Activated naive CD8-positive, alpha-beta T cell (primary cell): ENCODE measurements around the gene CMYA5.
"Not testable (repeated sequence)": the region's sequence is repeated elsewhere in the genome, so short reads cannot be mapped to it uniquely, and the experiment has no call there.

Experiments used
- H3K27ac Mint-ChIP-seq: one replicate; pipeline ENCODE4 v1.8.0; 2021; ENCODE audit warnings: mixed read lengths
- H3K27me3 Mint-ChIP-seq: one replicate; pipeline ENCODE4 v1.8.0; 2021; ENCODE audit warnings: mixed read lengths
- H3K36me3 Mint-ChIP-seq: one replicate; pipeline ENCODE4 v1.8.0; 2021; ENCODE audit warnings: mixed read lengths
- H3K4me1 Mint-ChIP-seq: one replicate; pipeline ENCODE4 v1.8.0; 2021; ENCODE audit warnings: low read depth, mixed read lengths
- H3K4me3 Mint-ChIP-seq: one replicate; pipeline ENCODE4 v1.8.0; 2021; ENCODE audit warnings: mild to moderate bottlenecking, mixed read lengths
- H3K9me3 Mint-ChIP-seq: one replicate; pipeline ENCODE4 v1.8.0; 2021; ENCODE audit warnings: low read depth, mixed read lengths

The CMYA5 gene

GRCh38 chr5:79753092-79753491, 63.5 kb downstream of the CMYA5 start:
- Mint-ChIP-seq H3K36me3 (no peaks in the 10 kb centered on the region), H3K27ac (no peak overlapping the region), H3K4me1 (peaks cover 11% of the 10 kb centered on the region), H3K4me3 (no peak overlapping the region), H3K9me3 (peaks cover 4% of the 10 kb centered on the region), H3K27me3 (peaks cover 4% of the 10 kb centered on the region)

GRCh38 chr5:79753877-79754645, 64.4 kb downstream of the CMYA5 start:
- peaks cover 4% of the 10 kb centered on the region for H3K27me3 Mint-ChIP-seq
- no peaks in the 10 kb centered on the region for H3K36me3 Mint-ChIP-seq
- no peak overlapping the region for H3K4me3 Mint-ChIP-seq
- peaks cover 4% of the 10 kb centered on the region for H3K9me3 Mint-ChIP-seq
- no peak overlapping the region for H3K27ac Mint-ChIP-seq
- H3K4me1 Mint-ChIP-seq: peaks cover 11% of the 10 kb centered on the region

GRCh38 chr5:79754865-79755555, 65.4 kb downstream of the CMYA5 start:
- H3K27ac Mint-ChIP-seq: no peak overlapping the region
- H3K4me1 Mint-ChIP-seq: peaks cover 11% of the 10 kb centered on the region
- peaks cover 2% of the 10 kb centered on the region for H3K27me3 Mint-ChIP-seq
- peaks cover 4% of the 10 kb centered on the region for H3K9me3 Mint-ChIP-seq
- H3K4me3 Mint-ChIP-seq: no peak overlapping the region
- no peaks in the 10 kb centered on the region for H3K36me3 Mint-ChIP-seq

GRCh38 chr5:79756076-79756475, 66.4 kb downstream of the CMYA5 start:
- Mint-ChIP-seq H3K4me1 (peaks cover 11% of the 10 kb centered on the region), H3K27ac (no peak overlapping the region), H3K27me3 (peaks cover 2% of the 10 kb centered on the region), H3K4me3 (no peak overlapping the region), H3K36me3 (no peaks in the 10 kb centered on the region), H3K9me3 (peaks cover 4% of the 10 kb centered on the region)

GRCh38 chr5:79759436-79759835, 69.8 kb downstream of the CMYA5 start:
- Mint-ChIP-seq H3K9me3 (peaks cover 4% of the 10 kb centered on the region), H3K27me3 (no peaks in the 10 kb centered on the region), H3K36me3 (no peaks in the 10 kb centered on the region), H3K4me3 (no peak overlapping the region), H3K27ac (no peak overlapping the region), H3K4me1 (peaks cover 11% of the 10 kb centered on the region)

GRCh38 chr5:79759848-79760247, 70.2 kb downstream of the CMYA5 start:
- no peak overlapping the region for H3K27ac Mint-ChIP-seq
- H3K4me1 Mint-ChIP-seq: peaks cover 11% of the 10 kb centered on the region
- no peaks in the 10 kb centered on the region for H3K27me3 Mint-ChIP-seq
- no peaks in the 10 kb centered on the region for H3K36me3 Mint-ChIP-seq
- H3K4me3 Mint-ChIP-seq: no peak overlapping the region
- H3K9me3 Mint-ChIP-seq: peaks cover under 1% of the 10 kb centered on the region

GRCh38 chr5:79762929-79763328, 73.3 kb downstream of the CMYA5 start:
- peaks cover 2% of the 10 kb centered on the region for H3K36me3 Mint-ChIP-seq

GRCh38 chr5:79764147-79764546, 74.5 kb downstream of the CMYA5 start:
- H3K27ac Mint-ChIP-seq, H3K4me1 Mint-ChIP-seq, H3K36me3 Mint-ChIP-seq, H3K4me3 Mint-ChIP-seq, H3K27me3 Mint-ChIP-seq: not testable (repeated sequence)
- peaks cover 11% of the 10 kb centered on the region for H3K9me3 Mint-ChIP-seq

More at GRCh38 chr5:79762929-79763328, 73.3 kb downstream of the CMYA5 start:
- H3K4me1 Mint-ChIP-seq: no peaks in the 10 kb centered on the region
- no peak overlapping the region for H3K27ac Mint-ChIP-seq
- no peaks in the 10 kb centered on the region for H3K27me3 Mint-ChIP-seq
- peaks cover 5% of the 10 kb centered on the region for H3K9me3 Mint-ChIP-seq
- H3K4me3 Mint-ChIP-seq: no peak overlapping the region

- Mint-ChIP-seq H3K9me3 (peaks cover 11% of the 10 kb centered on the region), H3K4me3 (no peak overlapping the region), H3K27ac (no peak overlapping the region), H3K4me1 (peaks cover 4% of the 10 kb centered on the region), H3K27me3 (no peaks in the 10 kb centered on the region), H3K36me3 (peaks cover 3% of the 10 kb centered on the region)
These were observed 81.8 kb downstream of the CMYA5 start for GRCh38 chr5:79771387-79771786.

- Mint-ChIP-seq H3K27me3 (no peaks in the 10 kb centered on the region), H3K36me3 (peaks cover 3% of the 10 kb centered on the region), H3K4me3 (no peak overlapping the region), H3K27ac (no peak overlapping the region), H3K4me1 (peaks cover 4% of the 10 kb centered on the region), H3K9me3 (peaks cover 6% of the 10 kb centered on the region)
These were observed 83.0 kb downstream of the CMYA5 start for GRCh38 chr5:79772651-79773050.

GRCh38 chr5:79773612-79774011, 84.0 kb downstream of the CMYA5 start:
- peaks cover 4% of the 10 kb centered on the region for H3K9me3 Mint-ChIP-seq
- H3K4me1 Mint-ChIP-seq: peaks cover 4% of the 10 kb centered on the region
- no peak overlapping the region for H3K4me3 Mint-ChIP-seq
- H3K36me3 Mint-ChIP-seq: no peaks in the 10 kb centered on the region
- no peak overlapping the region for H3K27ac Mint-ChIP-seq
- H3K27me3 Mint-ChIP-seq: no peaks in the 10 kb centered on the region

GRCh38 chr5:79774171-79774854, 84.7 kb downstream of the CMYA5 start:
- Mint-ChIP-seq H3K36me3 (no peaks in the 10 kb centered on the region), H3K4me1 (peaks cover 4% of the 10 kb centered on the region), H3K4me3 (no peak overlapping the region), H3K9me3 (no peaks in the 10 kb centered on the region), H3K27me3 (no peaks in the 10 kb centered on the region), H3K27ac (no peak overlapping the region)

- no peak overlapping the region for H3K4me3 Mint-ChIP-seq
- H3K27ac Mint-ChIP-seq: no peak overlapping the region
- H3K36me3 Mint-ChIP-seq: no peaks in the 10 kb centered on the region
- H3K9me3 Mint-ChIP-seq: no peaks in the 10 kb centered on the region
- no peaks in the 10 kb centered on the region for H3K27me3 Mint-ChIP-seq
- H3K4me1 Mint-ChIP-seq: peaks cover 4% of the 10 kb centered on the region
These were observed 85.2 kb downstream of the CMYA5 start for GRCh38 chr5:79774855-79775237.

- H3K9me3 Mint-ChIP-seq, H3K4me3 Mint-ChIP-seq, H3K4me1 Mint-ChIP-seq, H3K27ac Mint-ChIP-seq, H3K27me3 Mint-ChIP-seq, H3K36me3 Mint-ChIP-seq: not testable (repeated sequence)
These were observed 95.1 kb downstream of the CMYA5 start for GRCh38 chr5:79784741-79785140.

- no peak overlapping the region for H3K4me3 Mint-ChIP-seq
- H3K27ac Mint-ChIP-seq: no peak overlapping the region
- peaks cover 8% of the 10 kb centered on the region for H3K36me3 Mint-ChIP-seq
- H3K9me3 Mint-ChIP-seq: no peaks in the 10 kb centered on the region
- H3K4me1 Mint-ChIP-seq: no peaks in the 10 kb centered on the region
- H3K27me3 Mint-ChIP-seq: peaks cover 7% of the 10 kb centered on the region
These were observed 96.3 kb downstream of the CMYA5 start for GRCh38 chr5:79785983-79786382.
